Dermis microvascular lymphatic vessel endothelial cell (primary cell): Measurements from ENCODE around the gene CEP72. TPM values are rescaled to one million over a fixed set of nuclear protein-coding genes. Genes with fewer than 3 reads are reported as not detected.
"Not testable (repeated sequence)": the region's sequence is repeated elsewhere in the genome, so short reads cannot be mapped to it uniquely, and the experiment has no call there.

ENCODE experiments used
- DNase-seq, 2 donors: peaks; one replicate each; pipeline versions ENCODE4 v3.0.0 to v3.0.0-alpha.2; 2010; ENCODE audit warnings: low read depth in 2 of 2
- total RNA-seq: library from RNA; depleted of rRNA; stranded (reverse); fragments of >200 nt; gene quantifications from 2 replicates; pipeline ENCODE4 v1.2.1, GENCODE V29; 2014

Gene CEP72
- total RNA-seq, 1 donor from 2014 or later = 2.4 TPM

GRCh38 chr5:670396-671270, 58.5 kb downstream of the CEP72 start:
- no peak for DNase-seq

DNA sequence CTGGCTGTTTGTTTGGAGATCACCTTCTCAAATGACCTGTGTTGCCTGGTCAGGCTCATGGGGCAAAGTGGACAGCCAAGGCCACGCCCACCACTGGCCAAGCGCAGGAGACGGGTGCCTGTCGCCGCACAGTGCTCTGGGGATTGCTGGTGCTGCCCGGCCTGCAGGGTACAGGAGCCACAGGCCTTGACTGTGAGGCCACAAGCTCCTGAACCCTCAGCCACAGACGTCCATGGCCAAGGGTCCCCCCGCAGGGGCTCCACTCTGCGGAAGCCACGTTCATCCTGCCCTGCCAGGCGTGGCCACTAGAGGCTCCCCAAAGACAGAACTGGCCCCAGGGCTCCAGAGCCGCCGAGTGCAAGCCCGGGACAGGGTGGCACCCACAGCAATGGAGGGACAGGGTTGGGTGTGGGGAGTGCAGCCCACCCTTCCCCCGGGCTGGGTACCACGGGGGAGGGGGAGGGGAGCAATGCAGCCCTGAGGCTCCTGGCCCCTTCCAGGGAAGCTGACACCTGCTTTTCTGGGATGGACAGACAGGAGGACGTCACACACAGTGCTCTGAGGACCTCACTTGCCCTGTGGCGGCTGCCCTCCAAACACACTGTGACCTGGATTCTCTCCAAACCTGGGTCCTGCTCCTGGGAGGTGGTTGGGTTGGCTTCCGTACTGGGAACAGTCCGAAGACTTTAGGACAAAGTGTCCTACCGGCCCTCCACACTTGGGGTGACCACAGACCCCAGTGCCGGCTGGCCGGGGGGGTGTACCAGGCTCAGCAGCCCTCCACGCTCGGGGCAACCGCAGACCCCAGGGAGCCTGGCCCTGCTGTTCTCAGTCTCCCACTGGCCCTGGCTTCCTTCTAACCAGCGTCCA, 59.6 kb downstream of the CEP72 start:
- peak; percentile 31 to 61 for DNase-seq

DNA sequence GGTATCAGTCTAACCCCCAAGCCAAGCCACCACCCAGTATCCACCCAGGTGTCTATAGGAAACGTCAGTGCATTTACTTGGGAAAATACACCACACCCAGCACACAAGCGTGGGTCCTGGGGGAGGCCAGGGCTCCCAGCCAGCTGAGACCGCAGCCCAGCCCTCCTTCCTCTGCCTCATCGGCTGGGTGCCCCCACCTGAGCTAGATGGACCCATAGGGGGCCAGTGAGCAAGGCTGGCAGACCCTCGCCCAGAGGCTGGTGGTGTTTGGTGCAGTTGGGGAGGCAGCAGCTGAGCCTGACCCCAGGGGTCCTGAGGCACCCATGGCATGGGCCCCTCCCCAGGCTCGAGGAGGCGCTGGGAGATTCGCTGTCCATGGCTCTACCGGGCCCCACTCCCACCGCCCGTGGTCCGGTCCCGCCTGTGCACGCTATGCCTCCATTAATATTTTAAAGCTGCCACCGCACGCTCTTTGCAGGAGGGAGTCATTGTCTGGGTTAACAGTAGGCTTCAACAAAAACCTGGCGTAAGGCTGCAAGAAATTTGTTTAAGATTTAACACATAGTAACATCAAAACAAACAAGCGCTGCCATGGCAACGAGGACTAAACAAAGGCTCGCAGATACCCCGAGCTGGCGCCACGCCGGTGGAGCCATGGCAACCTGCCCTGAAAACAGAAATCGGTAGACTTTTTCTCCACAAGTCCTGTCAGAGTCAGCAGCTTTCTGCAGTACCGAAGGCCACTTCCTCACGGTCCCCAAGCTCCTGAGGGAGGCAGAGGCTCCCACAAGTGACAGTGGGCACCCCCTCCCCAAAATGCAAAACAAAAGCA, 60.4 kb downstream of the CEP72 start:
- peak; percentile 92 to 96 for DNase-seq

DNA sequence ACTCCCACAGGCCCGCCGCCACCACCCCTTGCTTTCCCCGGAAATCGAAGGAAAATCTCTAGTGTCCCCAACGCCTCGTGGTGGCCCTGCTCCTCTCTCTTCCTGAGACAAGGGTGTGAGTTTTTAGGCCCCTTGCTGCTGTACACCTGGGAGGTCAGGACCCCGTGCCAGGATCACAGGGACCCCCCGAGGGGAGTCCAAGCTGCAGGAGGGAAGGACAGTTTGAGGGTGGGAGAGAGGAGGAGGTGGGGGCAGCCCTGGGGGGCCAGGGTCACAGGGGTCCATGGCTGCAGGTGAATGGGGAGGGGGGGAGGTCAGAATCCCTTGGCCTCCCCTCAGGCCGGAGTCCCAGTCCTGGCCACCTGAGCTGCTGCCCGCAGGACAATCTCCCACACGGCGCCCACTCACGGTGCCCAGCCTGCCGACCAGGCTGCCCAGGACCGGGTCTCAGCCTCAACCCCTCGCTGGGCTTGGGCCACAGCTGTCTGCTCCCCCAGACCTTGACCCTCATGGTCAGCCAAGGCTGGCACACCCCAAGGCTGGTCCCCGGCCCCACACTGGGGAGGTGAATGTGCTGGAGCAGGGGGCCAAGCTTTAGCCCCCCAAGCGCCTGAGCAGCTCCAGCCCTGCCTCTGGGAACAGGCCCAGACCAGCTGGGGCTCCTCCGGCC, 61.2 kb downstream of the CEP72 start:
- DNase-seq = no peak

DNA sequence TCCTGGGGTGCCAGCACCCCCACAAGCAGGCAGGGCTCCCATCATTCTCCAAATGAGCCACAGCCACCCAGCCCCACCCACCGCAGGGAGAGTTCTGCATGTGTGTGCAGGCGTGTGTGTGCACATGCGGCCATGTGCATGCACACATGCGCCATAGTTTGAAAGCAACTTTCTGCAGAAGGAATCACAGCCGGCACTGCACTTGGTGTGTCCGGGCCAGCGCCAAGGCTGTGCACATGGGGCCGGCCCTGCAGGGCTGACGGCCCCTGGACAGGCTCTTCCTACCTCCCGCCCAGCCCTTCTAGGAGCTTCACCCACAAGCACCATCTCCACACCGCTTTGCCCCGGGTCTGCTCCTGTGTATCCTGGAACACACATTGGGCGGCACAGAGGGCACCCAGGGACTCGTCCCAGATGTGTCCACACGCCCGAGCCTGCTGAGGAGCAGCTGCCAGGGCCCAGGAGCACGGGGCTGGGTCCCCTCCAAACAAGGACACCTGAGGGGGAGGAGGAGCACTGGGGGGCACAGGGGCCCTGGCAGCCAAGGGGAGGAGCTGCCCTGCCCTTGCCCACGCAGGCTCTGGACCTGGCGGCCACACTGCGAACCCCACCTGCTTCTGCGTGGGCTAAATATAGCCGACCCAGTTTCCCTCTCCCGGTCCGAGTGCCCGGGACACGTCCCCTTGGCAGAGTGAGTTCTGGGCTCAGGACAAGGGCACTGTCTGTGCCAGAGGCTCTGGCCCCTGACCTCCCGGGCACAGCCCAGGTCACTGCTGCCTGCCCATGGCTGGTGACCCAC, 61.9 kb downstream of the CEP72 start:
- no peak for DNase-seq

- DNase-seq = no peak
Observed at GRCh38 chr5:674630-675011, 62.5 kb downstream of the CEP72 start.

DNA sequence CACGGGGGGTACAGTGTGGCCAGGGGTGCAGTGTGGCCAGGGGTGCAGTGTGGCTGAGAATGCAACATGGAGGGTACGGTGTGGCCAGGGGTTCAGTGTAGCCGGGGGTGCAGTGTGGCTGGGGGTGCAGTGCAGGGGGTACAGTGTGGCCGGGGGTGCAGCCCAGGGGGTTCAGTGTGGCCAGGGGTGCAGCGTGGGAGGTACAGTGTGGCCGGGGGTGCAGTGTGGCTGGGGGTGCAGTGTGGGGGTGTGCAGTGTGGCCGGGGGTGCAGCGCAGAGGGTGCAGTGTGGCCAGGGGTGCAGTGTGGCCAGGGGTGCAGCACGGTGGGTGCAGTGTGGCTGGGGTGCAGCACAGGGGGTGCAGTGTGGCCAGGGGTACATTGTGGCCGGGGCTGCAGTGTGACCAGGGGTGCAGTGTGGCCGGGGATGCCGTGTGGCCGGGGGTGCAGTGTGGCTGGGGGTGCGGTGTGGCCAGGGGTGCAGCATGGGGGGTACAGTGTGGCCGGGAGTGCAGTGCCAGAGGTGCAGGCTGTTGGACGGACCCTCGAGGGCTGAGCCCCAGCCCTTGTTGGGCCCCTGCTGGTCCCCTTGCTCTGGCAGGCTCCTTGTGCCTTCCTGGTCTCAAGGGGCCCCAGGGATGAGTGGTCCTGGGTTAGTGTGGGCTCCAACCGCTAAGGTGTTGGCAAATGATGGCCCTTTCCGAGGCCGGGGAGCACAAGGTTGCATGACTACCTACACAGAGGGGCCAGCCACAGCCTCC, 63.2 kb downstream of the CEP72 start:
- no peak for DNase-seq

- no peak for DNase-seq
Observed at GRCh38 chr5:675871-676698, 63.9 kb downstream of the CEP72 start.

DNA sequence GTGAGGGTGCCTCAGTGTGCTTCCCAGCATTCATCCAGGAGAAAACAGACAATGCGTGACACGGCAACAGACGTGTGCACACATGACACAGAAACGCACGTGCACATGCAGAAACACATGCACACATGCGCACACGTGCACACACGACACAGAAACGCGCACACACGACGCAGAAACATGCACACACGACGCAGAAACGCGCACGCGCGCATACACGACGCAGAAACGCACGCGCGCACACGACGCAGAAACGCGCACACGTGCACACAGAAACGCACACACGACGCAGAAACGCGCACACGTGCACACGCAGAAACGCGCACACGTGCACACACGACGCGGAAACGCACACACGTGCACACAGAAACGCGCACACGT, 64.5 kb downstream of the CEP72 start:
- DNase-seq = no peak

GRCh38 chr5:677131-678101, 65.3 kb downstream of the CEP72 start:
- no peak for DNase-seq

DNA sequence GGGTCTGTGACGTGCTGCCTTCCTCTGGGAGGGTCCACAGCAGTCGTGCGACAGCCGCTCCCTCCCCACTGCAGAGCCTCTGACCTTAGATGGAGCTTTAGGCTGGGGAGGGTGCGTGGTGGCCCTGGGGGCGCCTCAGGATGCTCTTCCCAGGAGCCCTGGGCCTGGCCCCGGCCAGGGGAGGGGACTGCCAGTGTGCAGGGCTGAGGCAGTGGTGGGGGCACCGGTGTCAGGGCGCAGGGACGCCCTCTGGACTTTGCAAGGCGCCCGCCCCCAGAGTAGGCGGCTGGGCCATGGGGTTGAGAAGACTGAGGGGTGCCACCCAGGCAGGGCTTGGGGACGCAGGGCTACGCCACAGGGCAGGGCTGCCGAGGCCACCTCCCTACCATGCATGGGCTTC, 66.4 kb downstream of the CEP72 start:
- DNase-seq = not testable (repeated sequence)

- DNase-seq = not testable (repeated sequence)
Observed at GRCh38 chr5:679166-679895, 67.2 kb downstream of the CEP72 start.

DNA sequence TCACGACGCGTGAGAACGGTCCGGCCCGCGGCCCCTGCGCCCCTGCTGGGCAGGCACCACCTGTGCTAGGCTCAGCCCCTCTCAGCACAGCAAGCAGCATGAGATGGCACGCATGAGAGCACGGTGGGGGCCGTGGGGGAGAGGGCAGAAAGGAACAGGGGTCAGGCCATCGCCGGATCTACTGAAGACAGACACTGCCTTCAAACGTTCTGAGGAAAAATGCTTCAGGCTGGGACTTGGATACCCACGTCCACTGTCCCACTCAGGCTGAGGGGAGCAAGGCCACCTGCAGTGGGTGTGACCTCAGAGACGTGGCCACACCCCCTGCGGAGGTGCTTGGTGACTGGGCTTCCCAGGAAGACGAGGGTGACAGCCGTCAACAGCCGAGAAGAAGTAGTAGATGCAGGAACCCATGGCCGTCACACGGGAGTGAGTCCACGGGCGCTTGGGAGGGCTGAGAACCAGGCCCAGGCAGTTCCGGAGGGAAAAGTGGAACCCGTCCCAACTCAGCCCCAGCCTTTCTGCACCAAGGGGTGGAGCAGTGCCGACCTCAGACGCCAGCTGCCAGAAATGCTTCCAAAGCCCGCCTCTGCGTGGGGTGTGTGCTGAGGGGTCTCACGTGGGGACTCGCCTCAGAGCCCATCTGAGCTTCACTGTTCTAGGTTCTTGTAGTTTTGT, 68.1 kb downstream of the CEP72 start:
- not testable (repeated sequence) for DNase-seq

DNA sequence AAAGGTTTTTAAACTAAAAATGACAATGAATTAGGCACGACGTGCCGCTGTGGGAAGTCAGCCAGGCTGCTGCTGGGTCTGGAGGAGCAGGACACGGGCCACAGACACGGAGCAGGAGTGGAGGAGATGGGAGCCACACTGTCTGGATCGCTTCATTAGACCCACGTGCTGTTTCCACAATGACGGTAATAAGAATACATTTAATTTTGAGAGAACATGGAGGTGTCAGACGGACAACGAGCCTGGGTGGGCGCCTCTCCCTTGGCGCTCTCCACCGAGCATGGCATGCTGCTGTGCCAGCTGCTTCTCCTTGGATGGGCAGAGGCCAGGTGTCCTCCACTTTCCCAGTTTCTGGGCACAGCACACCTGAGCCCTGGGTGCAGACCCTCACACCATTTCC, 68.7 kb downstream of the CEP72 start:
- not testable (repeated sequence) for DNase-seq

- DNase-seq = not testable (repeated sequence)
Observed at GRCh38 chr5:681317-682191, 69.4 kb downstream of the CEP72 start.
